Measurements from ENCODE around the gene MARCHF7. TPM values are rescaled to one million over a fixed set of nuclear protein-coding genes. Genes with fewer than 3 reads are reported as not detected.

Gene MARCHF7
- polyA plus RNA-seq, 5 donors, result 120 to 209 (median 181) TPM

DNA sequence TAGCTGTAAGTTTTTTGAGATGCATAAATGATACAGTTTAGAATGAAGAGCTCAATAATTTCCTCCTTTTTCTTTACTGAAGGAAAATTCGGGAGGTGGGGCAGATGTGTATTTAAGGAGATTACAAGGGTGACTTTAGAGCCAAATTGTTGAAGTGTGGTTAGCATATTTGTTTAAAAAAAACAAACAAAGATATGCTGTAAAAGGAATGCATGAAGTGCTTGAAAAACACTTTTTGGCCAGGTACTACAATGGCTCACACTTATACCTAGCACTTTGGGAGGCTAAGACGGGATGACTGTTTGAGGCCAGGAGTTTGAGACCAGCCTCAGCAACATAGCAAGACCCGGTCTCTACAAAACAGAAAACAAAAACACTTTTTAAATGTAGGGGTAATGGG is 47.3 kb downstream of the MARCHF7 start:
- peak in 1 of 2 donors; percentile 20 for DNase-seq

GRCh38 chr2:159760326-159760725 is 48.0 kb downstream of the MARCHF7 start:
- no peak for DNase-seq

GRCh38 chr2:159762075-159762474 is 49.8 kb downstream of the MARCHF7 start:
- no peak for DNase-seq

Other genes with a start within 250 kb of the MARCHF7 start
- 100 to 1,000 TPM in 3 of 5 donors, 10 to 100 TPM in 2; 53.2 to 128 (median 104) TPM for gene BAZ2B, start 96.0 kb upstream of the MARCHF7 start, polyA plus RNA-seq (ENCODE audit: insufficient read depth in 1 of 5, insufficient read length in 5 of 5, low replicate concordance in 1 of 5)
- 10 to 100 TPM; 42.4 to 63.0 (median 60.7) TPM for gene CD302, start 85.7 kb downstream of the MARCHF7 start, polyA plus RNA-seq (ENCODE audit: insufficient read depth in 1 of 5, insufficient read length in 5 of 5, low replicate concordance in 1 of 5)
- gene LY75, start 192.2 kb downstream of the MARCHF7 start, polyA plus RNA-seq (ENCODE audit: insufficient read depth in 1 of 5, insufficient read length in 5 of 5, low replicate concordance in 1 of 5), result 1 to 10 TPM; 3.2 to 9.4 (median 5.2) TPM